Fibroblast of skin of left biceps (primary cell): Measurements from ENCODE around the gene CECR2.

Experiments
- DNase-seq, 2 experiments: peaks; one replicate each; pipeline ENCODE4 v3.0.0-alpha.2; 2013; ENCODE audit warnings: low read depth in 2 of 2

CECR2 gene

GRCh38 chr22:17569971-17570511, 200.8 kb downstream of the CECR2 start:
- DNase-seq, result no peak

DNA sequence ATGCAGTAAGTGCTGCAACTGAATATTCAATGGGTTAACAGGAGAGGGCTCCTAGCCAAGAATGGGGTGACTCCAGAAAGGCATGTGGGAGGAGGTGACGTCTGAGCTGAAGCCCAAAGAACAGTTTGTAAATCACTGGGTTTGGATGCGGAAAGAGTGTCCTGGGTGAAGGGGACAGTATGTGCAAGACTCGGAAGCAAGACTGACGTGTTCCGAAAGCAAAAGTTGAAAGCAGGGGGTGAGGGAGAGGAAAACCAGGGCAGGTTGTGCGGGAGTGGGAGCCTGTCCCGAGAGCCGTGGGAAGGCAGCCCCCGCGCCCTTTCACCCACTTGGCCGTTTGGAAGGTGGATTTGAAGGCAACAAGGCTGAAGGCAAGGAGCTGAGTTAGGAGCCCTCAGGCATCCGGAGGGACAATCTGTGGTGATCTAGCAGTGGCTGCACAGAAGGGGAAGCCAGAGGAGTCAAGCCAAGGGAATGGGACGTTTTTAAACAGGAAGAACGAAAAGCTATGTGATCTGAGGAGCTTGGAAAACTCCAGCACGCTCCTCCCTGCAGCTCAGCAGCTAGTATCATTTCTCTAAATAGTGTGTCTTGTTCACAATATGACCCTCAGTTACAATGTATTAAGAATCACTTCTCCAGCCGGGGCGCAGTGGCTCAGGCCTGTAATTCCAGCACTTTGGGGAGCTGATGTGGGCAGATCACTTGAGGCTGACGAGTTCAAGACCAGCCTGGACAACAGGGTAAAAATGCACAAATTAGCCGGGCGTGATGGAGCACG, 201.8 kb downstream of the CECR2 start:
- peak in 1 of 2 experiments; percentile 11 for DNase-seq

DNA sequence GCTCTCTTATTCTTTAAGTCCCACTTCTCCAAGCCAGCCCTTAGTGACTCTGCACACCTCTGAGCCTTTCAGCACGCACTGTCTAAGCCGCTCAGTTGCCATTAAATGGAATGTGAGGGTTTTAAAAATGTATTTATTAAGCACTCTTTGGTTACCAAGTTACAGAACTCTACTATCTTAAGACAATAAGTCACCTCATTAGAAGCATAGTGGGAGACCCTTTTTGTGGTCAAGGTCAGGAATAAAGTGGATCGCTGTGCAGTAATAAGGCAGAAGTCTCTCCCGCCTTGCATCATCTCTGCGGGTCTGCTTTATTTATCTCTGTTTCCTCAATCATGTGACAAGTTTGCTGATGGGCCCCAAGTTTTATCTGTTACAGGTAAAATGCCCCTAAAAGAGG, 205.9 kb downstream of the CECR2 start:
- DNase-seq, result no peak

GRCh38 chr22:17575681-17576080, 206.4 kb downstream of the CECR2 start:
- no peak for DNase-seq

DNA sequence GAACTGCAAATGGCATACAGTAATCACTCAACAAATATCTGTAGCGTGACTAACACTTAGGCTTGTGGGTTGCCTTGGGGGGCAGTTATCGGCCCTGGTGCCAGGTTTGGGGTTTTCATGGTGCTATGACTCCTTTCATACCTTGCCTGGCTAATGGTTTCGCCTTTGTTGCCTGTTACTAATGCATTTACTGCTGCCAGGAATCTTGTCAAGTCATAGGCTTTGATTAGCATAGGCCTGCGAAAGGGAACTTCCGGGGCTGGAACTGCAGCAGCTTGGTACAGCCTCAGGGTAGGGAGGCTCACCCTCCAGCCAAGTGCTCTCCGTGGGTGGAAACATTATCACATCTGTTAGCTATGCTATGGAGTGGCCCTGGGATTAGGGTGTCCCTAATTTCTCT, 207.2 kb downstream of the CECR2 start:
- peak; percentile 50 to 52 for DNase-seq

DNA sequence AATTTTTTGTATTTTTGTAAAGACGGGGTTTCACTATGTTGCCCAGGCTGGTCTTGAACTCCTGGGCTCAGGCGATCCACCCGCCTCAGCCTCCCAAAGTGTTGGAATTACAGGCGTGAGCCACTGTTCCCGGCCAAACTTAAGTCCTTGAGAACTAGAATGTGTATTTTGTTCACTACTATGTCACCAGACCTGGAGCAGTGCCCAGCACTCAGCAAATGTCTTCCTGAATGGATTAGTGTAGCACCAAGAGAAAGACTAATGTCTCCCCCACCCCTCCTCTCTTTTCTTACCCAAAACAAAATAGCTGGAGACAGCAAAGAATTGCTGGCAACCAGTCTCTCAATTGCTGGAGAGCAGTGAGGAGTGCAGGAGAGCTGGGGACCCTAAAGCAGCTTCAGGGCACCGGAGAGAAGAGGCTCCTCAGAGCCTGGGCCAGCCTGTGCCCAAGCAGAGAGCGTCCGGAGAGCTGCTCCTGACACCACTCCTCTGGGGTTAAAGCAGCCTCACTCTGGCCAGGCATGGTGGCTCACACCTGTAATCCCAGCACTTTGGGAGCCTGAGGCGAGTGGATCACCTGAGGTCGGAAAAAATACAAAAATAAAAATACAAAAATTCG, 209.0 kb downstream of the CECR2 start:
- no peak for DNase-seq

GRCh38 chr22:17579535-17579981, 210.3 kb downstream of the CECR2 start:
- no peak for DNase-seq

DNA sequence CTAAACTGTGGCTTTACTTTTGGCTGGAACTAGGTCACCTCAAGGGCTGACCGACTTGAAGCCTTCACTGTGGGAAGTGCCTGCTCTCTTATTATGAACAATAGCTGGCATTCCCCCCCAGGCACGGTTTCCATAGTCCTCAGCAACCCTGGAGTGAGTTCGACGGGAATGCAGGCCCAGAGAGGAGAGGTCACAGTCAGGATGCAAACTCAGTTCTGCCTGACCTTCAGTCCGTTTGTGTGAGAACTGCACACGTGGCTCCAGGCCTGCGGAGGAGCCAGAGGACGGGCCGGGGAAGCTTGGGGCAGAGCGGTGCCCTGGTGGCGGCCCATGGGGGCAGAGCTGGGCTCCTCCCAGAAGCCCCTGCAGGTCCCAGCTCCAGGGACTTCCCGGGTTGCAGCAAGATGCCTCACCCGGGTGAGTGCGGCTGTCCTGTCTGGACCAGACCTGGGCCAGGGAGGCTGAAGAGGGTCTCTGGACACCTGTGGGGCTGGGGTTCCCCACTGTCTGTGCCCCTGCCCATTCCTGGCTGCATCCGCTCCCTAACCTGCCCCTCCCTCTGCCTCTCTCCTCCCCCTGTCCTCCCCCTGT, 211.3 kb downstream of the CECR2 start:
- DNase-seq, result no peak

GRCh38 chr22:17581056-17581455, 211.8 kb downstream of the CECR2 start:
- no peak for DNase-seq

DNA sequence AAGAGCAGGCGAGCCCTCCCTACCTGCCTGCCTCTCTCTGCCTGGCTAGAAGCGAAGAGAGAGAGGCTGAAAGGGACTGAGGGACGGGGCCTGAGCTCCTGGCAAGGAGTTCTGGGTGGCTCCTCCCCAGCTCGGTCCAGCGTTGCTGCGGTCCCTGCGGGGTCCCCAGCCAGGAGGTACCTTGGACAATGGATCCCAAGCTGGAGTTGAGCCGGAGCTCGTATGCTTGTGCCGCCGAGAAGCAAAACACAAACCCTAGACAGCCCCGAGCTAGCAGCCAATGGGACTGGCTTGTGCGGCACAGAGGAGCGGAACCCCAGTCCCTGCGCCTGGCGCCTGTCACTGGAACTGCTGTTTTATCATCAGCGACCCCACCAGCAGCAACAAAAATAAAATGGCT, 212.4 kb downstream of the CECR2 start:
- no peak for DNase-seq

DNA sequence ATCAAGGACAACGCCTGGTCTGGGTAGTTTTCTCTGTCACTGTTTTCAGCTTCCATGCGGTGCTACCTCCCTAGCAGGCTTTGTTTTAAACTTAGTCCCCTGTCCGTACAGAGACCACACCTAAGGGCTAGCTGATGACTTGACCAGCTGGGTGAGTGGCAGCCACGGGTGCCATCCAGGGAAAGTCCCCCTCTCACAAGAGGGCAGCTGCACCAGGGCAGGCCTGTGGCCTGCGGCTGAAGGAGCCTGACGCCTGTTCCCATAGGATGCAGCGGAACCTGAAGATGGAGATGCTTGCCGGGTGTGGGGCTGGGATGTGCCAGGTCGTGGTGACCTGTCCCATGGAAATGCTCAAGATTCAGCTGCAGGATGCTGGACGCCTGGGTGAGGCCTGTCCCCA, 213.9 kb downstream of the CECR2 start:
- DNase-seq, result no peak

GRCh38 chr22:17586831-17587440, 217.7 kb downstream of the CECR2 start:
- no peak for DNase-seq

DNA sequence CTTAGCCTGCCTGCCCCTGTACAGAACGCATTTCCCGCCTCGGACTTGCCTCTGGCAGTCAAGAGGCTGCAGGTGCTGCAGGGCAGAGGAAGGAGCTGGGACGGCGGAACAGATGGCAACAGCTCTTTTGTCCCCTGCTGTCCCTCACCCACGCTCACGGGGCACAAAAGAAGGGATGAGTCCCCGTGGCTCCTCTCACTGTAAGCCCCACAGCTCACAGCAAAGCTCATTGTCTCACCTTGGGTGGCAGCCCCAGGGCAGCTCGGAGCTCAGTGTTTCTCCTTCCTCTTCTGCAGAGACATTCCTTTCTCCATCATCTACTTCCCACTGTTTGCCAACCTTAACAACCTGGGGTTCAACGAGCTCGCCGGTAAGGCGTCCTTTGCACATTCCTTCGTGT, 218.4 kb downstream of the CECR2 start:
- no peak for DNase-seq

DNA sequence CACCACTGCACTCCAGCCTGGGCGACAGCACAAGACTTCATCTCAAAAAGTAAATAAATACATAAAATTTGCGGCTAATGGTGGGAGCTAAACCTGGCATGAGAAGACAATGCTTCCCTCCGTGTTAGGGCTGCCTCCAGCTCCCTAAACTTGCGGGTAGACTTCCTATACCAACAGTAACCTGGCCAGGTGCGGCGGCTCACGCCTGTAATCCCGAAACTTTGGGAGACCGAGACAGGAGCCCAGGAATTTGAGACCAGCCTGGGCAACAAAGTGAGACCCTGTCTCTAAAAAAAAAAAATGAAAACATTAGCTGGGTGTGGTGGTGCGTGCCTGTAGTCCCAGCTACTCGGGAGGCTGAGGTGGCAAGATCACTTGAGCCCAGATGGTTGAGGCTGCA, 219.3 kb downstream of the CECR2 start:
- DNase-seq, result no peak

- DNase-seq, result no peak
These were observed 220.6 kb downstream of the CECR2 start for GRCh38 chr22:17589810-17590375.

DNA sequence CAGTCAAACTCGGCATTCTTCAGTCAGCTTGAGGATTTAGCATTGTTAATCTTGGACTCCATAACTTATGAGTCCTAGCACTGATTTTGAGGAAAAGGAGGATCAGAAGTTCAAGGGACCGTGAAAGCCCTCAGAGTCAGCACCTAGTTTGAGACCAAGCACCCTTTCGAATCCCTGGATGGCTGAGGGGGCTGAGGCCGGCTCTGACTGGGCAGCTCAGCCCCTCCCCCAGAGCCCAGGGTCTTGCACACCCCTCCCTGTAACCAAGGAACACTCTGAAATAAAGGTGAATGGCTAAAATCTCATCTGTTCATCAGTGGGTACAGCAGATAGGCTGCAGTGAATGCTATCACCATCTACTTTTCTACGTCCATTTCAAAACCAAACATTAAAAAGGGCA, 221.3 kb downstream of the CECR2 start:
- DNase-seq, result no peak

GRCh38 chr22:17592201-17592600, 222.9 kb downstream of the CECR2 start:
- DNase-seq, result no peak

DNA sequence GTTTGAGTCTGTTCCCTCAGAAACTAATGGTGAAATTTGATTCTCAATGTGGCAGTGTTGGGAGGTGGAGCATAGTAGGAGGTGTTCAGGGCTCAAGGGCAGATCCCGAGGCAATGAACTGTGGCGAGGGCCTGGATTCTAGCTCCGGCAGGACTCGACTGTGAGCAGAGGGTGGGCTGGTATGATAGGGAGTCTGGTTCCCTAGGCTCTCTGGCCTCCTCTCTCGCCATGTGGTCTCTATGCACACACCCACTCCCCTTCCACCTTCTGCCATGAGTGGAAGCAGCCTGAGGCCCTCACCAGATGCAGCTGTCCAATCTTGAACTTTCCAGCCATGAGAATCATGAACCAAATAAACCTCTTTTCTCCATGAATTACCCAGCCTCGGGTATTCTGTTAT, 227.0 kb downstream of the CECR2 start:
- no peak for DNase-seq

- no peak for DNase-seq
These were observed 228.0 kb downstream of the CECR2 start for GRCh38 chr22:17597217-17597616.

DNA sequence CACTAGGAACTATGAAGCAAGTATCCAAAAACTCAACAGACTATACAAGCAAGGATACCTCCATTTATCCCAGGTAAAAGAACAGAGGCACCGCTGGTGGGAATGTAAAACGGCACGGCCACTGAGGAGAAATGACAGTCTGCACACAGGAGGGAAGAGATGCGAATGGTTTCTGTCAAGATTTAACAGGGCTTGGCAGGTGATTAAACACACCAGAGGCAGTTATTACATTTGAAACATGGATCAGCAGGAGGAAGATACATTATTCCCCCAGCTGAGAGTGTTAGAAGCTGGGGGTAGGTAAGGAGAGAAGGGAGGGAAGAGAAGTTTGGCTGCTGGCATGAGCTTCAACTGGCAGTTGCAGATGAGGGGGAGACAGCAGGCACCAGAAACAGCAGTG, 229.1 kb downstream of the CECR2 start:
- DNase-seq, result no peak

- no peak for DNase-seq
These were observed 231.8 kb downstream of the CECR2 start for GRCh38 chr22:17601031-17601430.

DNA sequence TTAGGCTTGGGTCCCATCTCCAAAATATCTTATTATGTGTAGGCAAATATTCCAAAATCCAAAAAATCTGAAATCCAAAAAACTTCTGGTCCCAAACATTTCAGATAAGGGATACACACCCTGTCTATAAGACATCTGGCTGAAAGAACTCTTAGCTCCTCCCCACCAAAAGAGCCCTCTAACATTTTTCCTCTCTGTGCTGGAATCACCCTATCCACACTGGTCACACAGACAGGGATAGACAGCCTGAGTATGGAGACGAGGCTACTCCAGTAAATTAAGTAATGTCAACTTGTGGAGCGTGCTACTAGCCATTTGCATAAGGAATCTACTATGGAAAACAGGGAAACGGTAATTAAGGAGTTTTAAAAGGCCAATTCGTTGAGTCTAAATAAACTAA, 234.4 kb downstream of the CECR2 start:
- no peak for DNase-seq
